Endothelial cell of umbilical vein (primary cell): ENCODE measurements around the gene APCDD1L. TPM values are rescaled to one million over a fixed set of nuclear protein-coding genes. Genes with fewer than 3 reads are reported as not detected.

Experiments used
- BruUV-seq: library from RNA; stranded (reverse); fragments of 400-500 nt; replicated peaks from 2 replicates; lab custom pipeline; 2021; lab: Mats Ljungman, UMichigan
- CTCF ChIA-PET: fragments of 300-600, 350-600 bp; sonication (Branson Sonifier 250); formaldehyde crosslinking; loops from one replicate; lab custom pipeline; 2021; ENCODE audit warnings: antibody characterized with exemption, inconsistent platforms; lab: Charles Lee
- POLR2A ChIA-PET: fragments of 300-600, 350-600 bp; sonication (Branson Sonifier 250); formaldehyde crosslinking; loops from one replicate; lab custom pipeline; 2021; ENCODE audit warnings: antibody characterized with exemption, inconsistent platforms; lab: Charles Lee
- DNase-seq: peaks from one replicate; pipeline ENCODE4 v3.0.0-alpha.2; 2011; ENCODE audit warnings: low read depth, low spot score
- FAIRE-seq: peaks from 2 replicates; lab custom pipeline; 2011; peaks lifted over from hg19 to GRCh38; lab: Jason Lieb, UNC
- H2AFZ ChIP-seq: 2 replicates; pipeline ENCODE4 v1.6.0; 2012; ENCODE audit warnings: low read depth, low read length, control low read depth, inconsistent platforms
- H3K27ac ChIP-seq: 2 replicates; pipeline ENCODE4 v1.5.1; 2011; ENCODE audit warnings: low read depth, mild to moderate bottlenecking, control low read depth, low read length, moderate library complexity; ENCODE audit not compliant: insufficient read depth
- H3K27me3 ChIP-seq, 2 experiments: 2 replicates each; pipeline versions ENCODE4 v1.6.0 to v1.6.1; 2011; ENCODE audit warnings: low read length in 2 of 2, mixed read lengths in 1 of 2; ENCODE audit not compliant: control insufficient read depth in 2 of 2, insufficient read depth in 2 of 2
- H3K36me3 ChIP-seq, 2 experiments: 2 replicates in 1 of 2; 3 replicates in 1 of 2; pipeline ENCODE4 v1.5.1; 2011; ENCODE audit warnings: low read length in 2 of 2, mild to moderate bottlenecking in 1 of 2, moderate library complexity in 1 of 2; ENCODE audit not compliant: control insufficient read depth in 2 of 2, insufficient read depth in 2 of 2; ENCODE audit errors: extremely low read depth in 1 of 2
- H3K4me1 ChIP-seq: 3 replicates; pipeline ENCODE4 v1.5.1; 2011; ENCODE audit warnings: mild to moderate bottlenecking, low read length; ENCODE audit not compliant: control insufficient read depth, insufficient read depth; ENCODE audit errors: extremely low read depth
- H3K4me2 ChIP-seq: 2 replicates; pipeline ENCODE4 v1.6.1; 2011; ENCODE audit warnings: low read length, control low read depth, mixed read lengths; ENCODE audit not compliant: insufficient read depth
- H3K4me3 ChIP-seq, 3 experiments: fragments of 200-600 bp in 1 of 3; sonication (generic), shearing (Covaris generic) in 1 of 3; replicated peaks in 1 of 3; 2 replicates each; pipeline ENCODE4 v1.5.1; 2011 to 2016; ENCODE audit warnings: control low read depth in 3 of 3, low read length in 3 of 3, mild to moderate bottlenecking in 2 of 3, inconsistent platforms in 1 of 3, low read depth in 1 of 3, moderate library complexity in 1 of 3; ENCODE audit not compliant: insufficient read depth in 1 of 3
- H3K79me2 ChIP-seq: 2 replicates; pipeline ENCODE4 v1.6.0; 2012; ENCODE audit warnings: low read length, inconsistent platforms; ENCODE audit not compliant: control insufficient read depth, insufficient read depth
- H3K9ac ChIP-seq: replicated peaks from 2 replicates; pipeline ENCODE3; 2011; ENCODE audit warnings: low read length, control low read depth; ENCODE audit not compliant: insufficient read depth; ENCODE audit errors: extremely low read depth
- H3K9me1 ChIP-seq: replicated peaks from 3 replicates; pipeline ENCODE4 v1.6.0; 2011; ENCODE audit warnings: mild to moderate bottlenecking, low read length; ENCODE audit not compliant: control insufficient read depth, insufficient read depth; ENCODE audit errors: extremely low read depth
- H3K9me3 ChIP-seq: replicated peaks from 2 replicates; pipeline ENCODE4 v1.5.1; 2012; ENCODE audit warnings: low read length, inconsistent platforms; ENCODE audit not compliant: control insufficient read depth, insufficient read depth
- H4K20me1 ChIP-seq: replicated peaks from 2 replicates; pipeline ENCODE3; 2011; ENCODE audit warnings: mild to moderate bottlenecking, low read length; ENCODE audit not compliant: control insufficient read depth, insufficient read depth; ENCODE audit errors: extremely low read depth
- EZH2 ChIP-seq: IDR thresholded peaks from 2 replicates; pipeline ENCODE4 v1.6.1; 2012; ENCODE audit warnings: borderline replicate concordance, low read depth, mild to moderate bottlenecking, moderate library complexity, low read length, inconsistent platforms; ENCODE audit not compliant: severe bottlenecking
- FOS ChIP-seq: IDR thresholded peaks from 2 replicates; pipeline ENCODE4 v1.6.1; 2011; ENCODE audit warnings: mild to moderate bottlenecking, low read length, moderate library complexity, borderline replicate concordance; ENCODE audit not compliant: insufficient read depth
- GATA2 ChIP-seq: IDR thresholded peaks from 2 replicates; pipeline ENCODE4 v1.7.0; 2011; ENCODE audit warnings: low read depth, mild to moderate bottlenecking, moderate library complexity, mixed read lengths, low read length; ENCODE audit not compliant: insufficient read length, insufficient read depth
- JUN ChIP-seq: IDR thresholded peaks from 2 replicates; pipeline ENCODE4 v1.6.1; 2011; ENCODE audit warnings: borderline replicate concordance, low read depth; ENCODE audit not compliant: insufficient read length, insufficient read depth
- MYC ChIP-seq: IDR thresholded peaks from one replicate; pipeline ENCODE4 v1.6.1; 2011; ENCODE audit warnings: mild to moderate bottlenecking, low read depth, low read length
- POLR2A ChIP-seq: IDR thresholded peaks from 2 replicates; pipeline ENCODE4 v1.6.1; 2012; ENCODE audit warnings: low read depth, mild to moderate bottlenecking, control low read depth, low read length
- POLR2AphosphoS5 ChIP-seq: IDR thresholded peaks from 2 replicates; pipeline ENCODE4 v1.6.1; 2012; ENCODE audit warnings: low read depth, mild to moderate bottlenecking, control low read depth, low read length, moderate library complexity; ENCODE audit not compliant: insufficient read depth
- dilution Hi-C: fragments of 300-500 bp; cut with MboI; formaldehyde crosslinking; loops from one replicate; pipeline ENCODE4 v1.15.0; 2019; ENCODE audit warnings: low sequenced_read_pairs; ENCODE audit not compliant: extremely low pct_ligation_motif_present
- intact Hi-C: fragments of 100-400 bp; cut with micrococcal nuclease; formaldehyde crosslinking; loops from one replicate; pipeline ENCODE4 v1.10.0; 2022
- polyA plus RNA-seq, 4 experiments: library from polyadenylated mRNA; depleted of rRNA in 3 of 4; stranded (reverse) in 3 of 4; unstranded in 1 of 4; fragments of >200 nt; gene quantifications; 2 replicates each; pipeline versions ENCODE4 v1.2.1 to v1.2.3, GENCODE V29; 2011 to 2012; ENCODE audit warnings: missing spikeins in 1 of 4
- total RNA-seq: library from RNA; stranded (reverse); gene quantifications from 2 replicates; pipeline ENCODE4 v1.2.3, GENCODE V29; 2021
- TF ChIP-seq, protein P1 (sequence below): IDR thresholded peaks from 2 replicates; pipeline ENCODE4 v1.6.1; 2011; ENCODE audit not compliant: insufficient read depth, insufficient read length
- TF ChIP-seq, protein P2 (sequence below), 2 donors: IDR thresholded peaks; 1 replicate in 1 of 2; 2 replicates in 1 of 2; pipeline ENCODE4 v1.5.1; 2011; ENCODE audit warnings: low read length in 2 of 2, mild to moderate bottlenecking in 2 of 2, moderate library complexity in 2 of 2, control low read depth in 1 of 2, inconsistent platforms in 1 of 2, low read depth in 1 of 2; ENCODE audit not compliant: insufficient read depth in 1 of 2; ENCODE audit errors: extremely low read depth in 1 of 2

APCDD1L gene
- total and polyA plus RNA-seq, 2 donors (not counting 3 experiments of a cell fraction or from before 2014, with no cell fraction given) = 0.17 to 1.4 TPM

- Histone ChIP-seq H3K79me2 (no peaks in the 10 kb centered on the region), H3K4me3 (no peak overlapping the region), H3K9ac (no peak overlapping the region), H3K9me3 (no peaks in the 10 kb centered on the region), H3K27me3 (no peaks in the 10 kb centered on the region), H3K36me3 (peaks cover 0 to 5% of the 10 kb centered on the region in 2 experiments), H3K27ac (no peak overlapping the region), H2AFZ (no peak overlapping the region), H4K20me1 (no peaks in the 10 kb centered on the region), H3K4me1 (peaks cover 10% of the 10 kb centered on the region), H3K9me1 (no peaks in the 10 kb centered on the region), H3K4me2 (no peak overlapping the region)
- TF ChIP-seq, protein P1, sequence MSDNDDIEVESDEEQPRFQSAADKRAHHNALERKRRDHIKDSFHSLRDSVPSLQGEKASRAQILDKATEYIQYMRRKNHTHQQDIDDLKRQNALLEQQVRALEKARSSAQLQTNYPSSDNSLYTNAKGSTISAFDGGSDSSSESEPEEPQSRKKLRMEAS = no peak
- no peak for TF ChIP-seq POLR2AphosphoS5
- no peak for TF ChIP-seq MYC
- no peak for TF ChIP-seq FOS
- TF ChIP-seq POLR2A = no peak
- TF ChIP-seq GATA2 = no peak
- TF ChIP-seq, protein P2, sequence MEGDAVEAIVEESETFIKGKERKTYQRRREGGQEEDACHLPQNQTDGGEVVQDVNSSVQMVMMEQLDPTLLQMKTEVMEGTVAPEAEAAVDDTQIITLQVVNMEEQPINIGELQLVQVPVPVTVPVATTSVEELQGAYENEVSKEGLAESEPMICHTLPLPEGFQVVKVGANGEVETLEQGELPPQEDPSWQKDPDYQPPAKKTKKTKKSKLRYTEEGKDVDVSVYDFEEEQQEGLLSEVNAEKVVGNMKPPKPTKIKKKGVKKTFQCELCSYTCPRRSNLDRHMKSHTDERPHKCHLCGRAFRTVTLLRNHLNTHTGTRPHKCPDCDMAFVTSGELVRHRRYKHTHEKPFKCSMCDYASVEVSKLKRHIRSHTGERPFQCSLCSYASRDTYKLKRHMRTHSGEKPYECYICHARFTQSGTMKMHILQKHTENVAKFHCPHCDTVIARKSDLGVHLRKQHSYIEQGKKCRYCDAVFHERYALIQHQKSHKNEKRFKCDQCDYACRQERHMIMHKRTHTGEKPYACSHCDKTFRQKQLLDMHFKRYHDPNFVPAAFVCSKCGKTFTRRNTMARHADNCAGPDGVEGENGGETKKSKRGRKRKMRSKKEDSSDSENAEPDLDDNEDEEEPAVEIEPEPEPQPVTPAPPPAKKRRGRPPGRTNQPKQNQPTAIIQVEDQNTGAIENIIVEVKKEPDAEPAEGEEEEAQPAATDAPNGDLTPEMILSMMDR (IDR thresholded peaks at IDR 0.05; ENCODE audit: extremely low read depth in 1 of 2, insufficient read depth in 1 of 2, low read depth in 1 of 2, low read length in 2 of 2) = no peak
- no peak for TF ChIP-seq JUN
- TF ChIP-seq EZH2 = no peak
- dilution Hi-C loops = loop anchor here (25.0 kb wide), 1 partner anchor 216 kb away; the partner anchor contains the start of gene ANKRD60
- intact Hi-C loops = no loop called here
- no TSS peak for BruUV-seq
- DNase-seq = no peak
- FAIRE-seq = no peak
- CTCF ChIA-PET = interaction anchor here (0.6 to 1.5 kb wide), 3 partner anchors 12 to 216 kb away, joined by 3 to 7 read pairs (median 3); no protein-coding TSS in a partner anchor
- POLR2A ChIA-PET = no interaction called here
Observed at GRCh38 chr20:58453391-58453790, 61.8 kb downstream of the APCDD1L start.
